Lower lobe of right lung (tissue), 2 donors: ENCODE measurements around the gene OR2B2. TPM values are rescaled to one million over a fixed set of nuclear protein-coding genes. Genes with fewer than 3 reads are reported as not detected.
"Not testable (repeated sequence)": the region's sequence is repeated elsewhere in the genome, so short reads cannot be mapped to it uniquely, and the experiment has no call there.

ENCODE experiments used
- ATAC-seq, 2 donors: fragments of 200-7000 bp; cut with Tn5 transposase; one replicate each; pipeline ENCODE4 v1.9.1; 2020 to 2022; ENCODE audit warnings: mild to moderate bottlenecking in 2 of 2, moderate library complexity in 2 of 2
- DNase-seq: peaks from one replicate; pipeline ENCODE4 v3.0.0-alpha.2; 2020
- H3K27ac ChIP-seq: fragments of 200-600 bp; one replicate; pipeline ENCODE4 v1.8.0; 2022
- H3K27me3 ChIP-seq: fragments of 200-600 bp; one replicate; pipeline ENCODE4 v1.8.0; 2022; ENCODE audit warnings: low read depth
- H3K36me3 ChIP-seq: fragments of 200-600 bp; one replicate; pipeline ENCODE4 v1.8.0; 2022; ENCODE audit warnings: mild to moderate bottlenecking
- H3K4me1 ChIP-seq: fragments of 200-600 bp; one replicate; pipeline ENCODE4 v1.8.0; 2022
- H3K4me3 ChIP-seq: fragments of 200-600 bp; one replicate; pipeline ENCODE4 v1.8.0; 2022; ENCODE audit warnings: mild to moderate bottlenecking
- H3K9me3 ChIP-seq: fragments of 200-600 bp; one replicate; pipeline ENCODE4 v1.8.0; 2022
- intact Hi-C: fragments of 100-400 bp; cut with DNase I; formaldehyde crosslinking; loops from one replicate; pipeline ENCODE4 v1.11.0; 2022
- long read RNA-seq: library from polyadenylated mRNA; unstranded; transcript quantifications from one replicate; pipeline ENCODE4 v2.0.0, GENCODE V29; 2021
- total RNA-seq: library from RNA; stranded (reverse); fragmentation: NEBNext Ultra II Directional; extraction: Animal tissue kit (Norgen Biotek cat#: 25700); gene quantifications from one replicate; pipeline ENCODE4 v1.2.1, GENCODE V29; 2021
- TF ChIP-seq, protein P1 (sequence below): fragments of 200-600 bp; IDR thresholded peaks from one replicate; pipeline ENCODE4 v1.8.0; 2022; ENCODE audit warnings: antibody characterized with exemption, mild to moderate bottlenecking
- donor health status: DM: no; HTN: yes; CAD: no; lungs with severe emphysema.

OR2B2 gene
- total RNA-seq, result not detected
- long read RNA-seq, partial matches to known transcripts, result 0 of 1 reads
- long read RNA-seq, other reads (novel, unspliced or antisense), result 1 of 1 reads

GRCh38 chr6:27911956-27912446 lies at the start of gene OR2B2:
TSS of gene OR2B2 (minus strand) at chr6:27912396. CDS start at chr6:27912319, 77 bp downstream.
- TF ChIP-seq, protein P1, sequence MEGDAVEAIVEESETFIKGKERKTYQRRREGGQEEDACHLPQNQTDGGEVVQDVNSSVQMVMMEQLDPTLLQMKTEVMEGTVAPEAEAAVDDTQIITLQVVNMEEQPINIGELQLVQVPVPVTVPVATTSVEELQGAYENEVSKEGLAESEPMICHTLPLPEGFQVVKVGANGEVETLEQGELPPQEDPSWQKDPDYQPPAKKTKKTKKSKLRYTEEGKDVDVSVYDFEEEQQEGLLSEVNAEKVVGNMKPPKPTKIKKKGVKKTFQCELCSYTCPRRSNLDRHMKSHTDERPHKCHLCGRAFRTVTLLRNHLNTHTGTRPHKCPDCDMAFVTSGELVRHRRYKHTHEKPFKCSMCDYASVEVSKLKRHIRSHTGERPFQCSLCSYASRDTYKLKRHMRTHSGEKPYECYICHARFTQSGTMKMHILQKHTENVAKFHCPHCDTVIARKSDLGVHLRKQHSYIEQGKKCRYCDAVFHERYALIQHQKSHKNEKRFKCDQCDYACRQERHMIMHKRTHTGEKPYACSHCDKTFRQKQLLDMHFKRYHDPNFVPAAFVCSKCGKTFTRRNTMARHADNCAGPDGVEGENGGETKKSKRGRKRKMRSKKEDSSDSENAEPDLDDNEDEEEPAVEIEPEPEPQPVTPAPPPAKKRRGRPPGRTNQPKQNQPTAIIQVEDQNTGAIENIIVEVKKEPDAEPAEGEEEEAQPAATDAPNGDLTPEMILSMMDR, result no peak
- Histone ChIP-seq H3K36me3 (no peaks in the 10 kb centered on the region), H3K4me1 (no peaks in the 10 kb centered on the region), H3K27ac (no peak within 1 kb of the TSS), H3K27me3 (no peaks in the 10 kb centered on the region), H3K4me3 (no peak within 1 kb of the TSS), H3K9me3 (no peaks in the 10 kb centered on the region)
- DNase-seq (no peak), ATAC-seq (no peak)
- intact Hi-C loops, result no loop called here

DNA sequence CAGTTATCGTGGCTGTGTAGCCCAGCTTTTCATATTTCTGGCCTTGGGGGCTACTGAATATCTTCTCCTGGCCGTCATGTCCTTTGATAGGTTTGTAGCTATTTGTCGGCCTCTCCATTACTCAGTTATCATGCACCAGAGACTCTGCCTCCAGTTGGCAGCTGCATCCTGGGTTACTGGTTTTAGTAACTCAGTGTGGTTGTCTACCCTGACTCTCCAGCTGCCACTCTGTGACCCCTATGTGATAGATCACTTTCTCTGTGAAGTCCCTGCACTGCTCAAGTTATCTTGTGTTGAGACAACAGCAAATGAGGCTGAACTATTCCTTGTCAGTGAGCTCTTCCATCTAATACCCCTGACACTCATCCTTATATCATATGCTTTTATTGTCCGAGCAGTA lies 45.3 kb upstream of the OR2B2 start:
- Histone ChIP-seq H3K36me3 (no peaks in the 10 kb centered on the region), H3K27ac (no peak overlapping the region), H3K9me3 (no peaks in the 10 kb centered on the region), H3K27me3 (no peaks in the 10 kb centered on the region), H3K4me3 (no peak overlapping the region), H3K4me1 (no peaks in the 10 kb centered on the region)
- TF ChIP-seq, protein P1, result no peak
- DNase-seq, result no peak
- intact Hi-C loops, result no loop called here
- ATAC-seq, result no peak

DNA sequence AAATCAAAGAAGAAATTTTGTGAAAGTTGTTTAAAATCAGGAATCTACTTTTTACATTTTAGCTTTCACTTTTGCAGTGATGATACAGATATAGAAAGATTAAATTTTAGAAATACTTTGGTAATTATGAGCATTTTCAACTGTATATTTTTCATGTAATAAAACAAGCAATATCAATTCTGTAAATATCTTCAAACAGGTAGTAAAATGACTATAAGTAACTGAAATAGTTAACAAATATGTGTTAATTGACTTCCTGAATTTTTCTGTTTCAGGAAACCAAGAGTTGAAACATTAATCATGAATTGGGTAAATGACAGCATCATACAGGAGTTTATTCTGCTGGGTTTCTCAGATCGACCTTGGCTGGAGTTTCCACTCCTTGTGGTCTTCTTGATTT lies 44.7 kb upstream of the OR2B2 start, which contains the start of gene OR2B6:
TSS of gene OR2B6 (plus strand) at position 301 of the 400 bp plus-strand sequence. CDS start at position 301, 0 bp downstream.
- no peak for ATAC-seq
- Histone ChIP-seq H3K4me3 (no peak within 1 kb of the TSS), H3K9me3 (no peaks in the 10 kb centered on the region), H3K4me1 (no peaks in the 10 kb centered on the region), H3K27me3 (no peaks in the 10 kb centered on the region), H3K27ac (no peak within 1 kb of the TSS), H3K36me3 (no peaks in the 10 kb centered on the region)
- intact Hi-C loops, result no loop called here
- no peak for DNase-seq
- TF ChIP-seq, protein P1, result no peak

DNA sequence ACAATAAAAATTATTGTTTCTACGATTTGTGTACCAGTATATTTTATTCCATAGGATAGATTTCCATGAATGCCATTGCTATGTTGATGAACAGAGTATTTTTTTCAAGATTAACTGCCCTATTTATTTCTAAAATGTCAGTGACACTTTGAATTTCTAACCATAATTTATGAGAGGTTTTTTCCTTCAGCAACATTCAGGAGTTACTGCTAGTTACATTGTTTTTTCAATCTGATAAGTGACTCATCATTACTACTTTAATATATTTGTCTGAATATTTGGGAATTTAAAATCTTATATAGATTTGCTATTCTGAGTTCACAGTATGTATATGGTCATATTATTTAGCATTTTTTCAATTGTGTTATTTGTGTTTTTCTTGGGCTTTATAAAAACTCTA lies 38.8 kb upstream of the OR2B2 start:
- Histone ChIP-seq H3K4me1 (no peaks in the 10 kb centered on the region), H3K27me3 (no peaks in the 10 kb centered on the region), H3K36me3 (no peaks in the 10 kb centered on the region), H3K9me3 (no peaks in the 10 kb centered on the region), H3K4me3 (no peak overlapping the region), H3K27ac (no peak overlapping the region)
- intact Hi-C loops, result no loop called here
- ATAC-seq, result no peak
- DNase-seq, result no peak
- TF ChIP-seq, protein P1, result no peak

GRCh38 chr6:27948237-27948636 lies 36.0 kb upstream of the OR2B2 start:
- intact Hi-C loops, result no loop called here

GRCh38 chr6:27943072-27943471 lies 30.9 kb upstream of the OR2B2 start:
- H3K36me3 ChIP-seq, intact Hi-C loops, DNase-seq, H3K4me3 ChIP-seq, H3K9me3 ChIP-seq, H3K27me3 ChIP-seq, H3K27ac ChIP-seq, H3K4me1 ChIP-seq, ATAC-seq: not testable (repeated sequence)

More at GRCh38 chr6:27948237-27948636, 36.0 kb upstream of the OR2B2 start:
- ATAC-seq (no peak), DNase-seq (no peak)
- Histone ChIP-seq H3K4me3 (no peak overlapping the region), H3K9me3 (no peaks in the 10 kb centered on the region), H3K27ac (no peak overlapping the region), H3K36me3 (no peaks in the 10 kb centered on the region), H3K4me1 (no peaks in the 10 kb centered on the region), H3K27me3 (no peaks in the 10 kb centered on the region)
- TF ChIP-seq, protein P1, result no peak
